GM21381 (cell line): ENCODE results near the gene RNF2.

Source experiments
- ATAC-seq: cut with Tn5 transposase; IDR thresholded peaks from one replicate; pipeline ENCODE4 v1.9.1; 2021; ENCODE audit warnings: mild to moderate bottlenecking, moderate library complexity; ENCODE audit not compliant: unreplicated experiment

The RNF2 gene

DNA sequence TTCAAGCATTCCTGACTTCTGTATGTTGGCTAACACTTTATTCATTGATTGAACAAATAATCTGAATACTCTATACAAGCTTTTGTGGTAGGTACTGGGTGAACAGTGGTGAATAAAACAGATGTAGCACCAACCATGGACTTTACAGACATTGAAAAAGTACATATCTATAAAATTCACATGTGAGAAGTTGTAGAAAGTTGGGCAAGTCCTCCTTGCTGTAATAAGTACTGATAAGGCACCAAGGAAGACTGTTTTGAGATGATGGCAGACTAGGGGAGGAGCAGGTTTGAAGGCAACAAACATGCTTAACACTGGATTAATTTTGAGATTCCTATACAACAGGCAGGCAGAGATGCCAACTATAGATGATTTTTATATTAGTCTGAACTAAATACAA, 42.4 kb downstream of the RNF2 start:
- ATAC-seq, result no peak

DNA sequence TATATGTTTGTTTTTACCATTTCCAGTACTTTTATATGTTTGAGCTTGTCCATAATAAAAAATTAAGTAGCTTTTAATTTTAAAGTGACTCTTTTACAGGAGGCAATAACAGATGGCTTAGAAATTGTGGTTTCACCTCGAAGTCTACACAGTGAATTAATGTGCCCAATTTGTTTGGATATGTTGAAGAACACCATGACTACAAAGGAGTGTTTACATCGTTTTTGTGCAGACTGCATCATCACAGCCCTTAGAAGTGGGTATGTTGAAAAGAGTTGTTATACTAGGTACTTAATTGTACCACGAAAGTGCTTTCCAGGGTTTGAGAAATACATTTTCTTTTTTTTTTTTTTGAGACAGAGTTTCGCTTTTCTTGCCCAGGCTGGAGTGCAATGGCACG, 46.1 kb downstream of the RNF2 start:
- ATAC-seq, result no peak

GRCh38 chr1:185094761-185095160, 49.4 kb downstream of the RNF2 start:
- no peak for ATAC-seq

- no peak for ATAC-seq
Observed at GRCh38 chr1:185096531-185096930, 51.2 kb downstream of the RNF2 start.

DNA sequence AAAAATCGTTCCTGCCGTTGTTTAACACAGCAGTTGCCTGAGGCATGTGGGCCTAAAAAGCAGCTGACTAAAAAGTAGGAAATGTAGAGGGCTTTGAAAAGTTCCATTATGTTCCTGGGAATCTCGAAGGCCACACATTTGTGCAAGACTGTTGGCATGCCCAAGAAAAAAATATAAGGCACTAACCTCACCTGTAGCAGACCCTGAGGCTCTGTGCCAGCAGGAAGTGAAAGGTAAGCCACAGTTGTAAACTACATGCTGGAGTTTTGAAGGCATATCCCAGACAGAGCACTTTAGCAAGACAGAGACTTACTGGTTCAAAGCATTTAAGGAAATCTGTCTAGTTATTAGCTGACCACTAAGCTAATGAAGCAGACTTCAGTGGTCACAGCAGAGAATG, 58.7 kb downstream of the RNF2 start:
- ATAC-seq, result no peak

GRCh38 chr1:185105121-185105520, 59.8 kb downstream of the RNF2 start:
- ATAC-seq, result no peak

DNA sequence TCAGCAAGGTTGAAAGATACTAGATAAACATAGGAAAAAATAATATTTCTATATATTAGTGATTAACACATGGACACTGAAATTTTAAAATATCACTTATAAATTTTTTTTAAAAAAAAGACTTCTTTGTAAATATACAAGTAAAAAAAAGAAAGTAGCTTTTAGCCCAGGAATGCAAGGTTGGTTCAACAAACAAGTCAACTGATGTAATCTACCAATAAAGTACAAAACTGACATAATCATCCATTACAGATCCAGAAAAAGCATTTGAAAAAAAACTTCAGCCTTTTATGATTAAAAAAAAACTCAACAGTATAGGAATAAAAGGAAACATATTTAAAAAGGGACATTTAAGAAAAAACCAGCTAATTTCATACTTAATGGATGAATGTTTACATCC, 63.0 kb downstream of the RNF2 start:
- ATAC-seq, result no peak

DNA sequence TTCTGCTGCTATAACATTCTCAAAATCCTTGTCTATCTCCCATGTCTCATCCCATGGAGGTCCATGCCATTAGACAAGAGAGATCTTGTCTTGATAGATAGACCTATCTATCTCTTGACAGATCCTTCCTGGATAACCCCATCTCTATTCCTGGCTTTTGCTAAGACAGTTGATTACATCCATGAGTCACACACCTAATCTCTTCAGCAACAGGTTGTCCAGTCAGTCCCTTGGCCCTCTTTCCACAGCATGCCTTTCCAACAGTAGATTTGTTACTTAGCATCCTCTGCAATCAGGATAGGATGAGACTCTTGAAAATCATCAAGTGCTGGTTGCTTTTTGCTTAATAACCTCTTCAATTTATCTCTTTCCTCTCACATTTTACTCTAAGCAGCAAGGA, 64.8 kb downstream of the RNF2 start:
- ATAC-seq, result no peak

GRCh38 chr1:185111873-185112272, 66.5 kb downstream of the RNF2 start:
- no peak for ATAC-seq

DNA sequence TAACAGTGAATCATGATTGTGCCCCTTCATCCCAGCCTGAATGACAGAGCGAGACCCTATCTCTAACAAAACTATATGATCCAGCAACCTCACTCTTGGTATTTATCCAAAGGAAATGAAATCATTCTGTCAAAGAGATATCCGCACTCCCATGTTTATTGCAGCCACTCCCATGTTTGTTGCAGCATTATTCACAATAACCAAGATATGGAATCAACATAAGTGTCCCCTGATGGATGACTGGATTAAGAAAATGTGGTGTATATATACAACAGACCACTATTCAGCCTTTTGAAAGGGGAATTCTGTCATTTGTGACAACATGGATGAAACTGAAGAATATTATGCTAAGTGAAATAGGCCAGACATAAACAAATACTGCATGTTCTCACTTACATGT, 67.0 kb downstream of the RNF2 start:
- ATAC-seq, result no peak

DNA sequence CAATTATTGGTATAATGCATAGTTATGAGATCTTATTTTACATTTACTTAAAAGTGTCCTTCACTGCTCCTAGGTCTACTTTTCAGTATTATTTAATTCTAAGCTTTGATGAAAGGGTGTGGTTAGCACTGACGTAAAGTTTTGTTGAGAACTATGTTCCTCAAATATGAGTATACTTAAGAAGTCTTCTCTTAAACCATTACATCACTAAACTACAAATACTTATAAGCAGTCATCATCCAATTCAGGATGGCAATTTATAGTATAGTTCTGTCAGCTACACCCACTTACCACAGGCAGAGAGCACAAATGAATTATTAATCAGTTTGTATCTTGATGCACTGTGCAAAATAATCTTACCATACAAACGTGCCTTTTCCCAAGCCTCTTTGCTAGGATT, 84.3 kb downstream of the RNF2 start:
- no peak for ATAC-seq

DNA sequence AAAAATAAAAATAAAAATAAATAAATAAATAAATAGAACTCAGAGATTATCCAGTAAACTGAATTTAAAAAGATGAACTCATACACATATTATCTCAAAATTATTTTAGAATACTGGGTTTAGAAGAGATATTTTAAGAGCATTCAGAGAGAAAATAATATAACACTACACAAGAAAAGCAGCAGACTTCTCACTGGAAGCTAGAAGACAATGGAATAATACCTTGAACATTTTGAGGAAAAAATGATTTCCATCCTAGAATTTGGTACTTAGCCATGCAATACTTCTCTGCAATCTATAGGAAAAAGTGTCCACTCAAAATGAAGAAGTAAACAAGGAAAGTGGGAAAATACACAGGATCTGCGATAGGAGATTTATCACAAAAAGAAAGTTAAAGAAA, 87.2 kb downstream of the RNF2 start:
- ATAC-seq, result no peak

DNA sequence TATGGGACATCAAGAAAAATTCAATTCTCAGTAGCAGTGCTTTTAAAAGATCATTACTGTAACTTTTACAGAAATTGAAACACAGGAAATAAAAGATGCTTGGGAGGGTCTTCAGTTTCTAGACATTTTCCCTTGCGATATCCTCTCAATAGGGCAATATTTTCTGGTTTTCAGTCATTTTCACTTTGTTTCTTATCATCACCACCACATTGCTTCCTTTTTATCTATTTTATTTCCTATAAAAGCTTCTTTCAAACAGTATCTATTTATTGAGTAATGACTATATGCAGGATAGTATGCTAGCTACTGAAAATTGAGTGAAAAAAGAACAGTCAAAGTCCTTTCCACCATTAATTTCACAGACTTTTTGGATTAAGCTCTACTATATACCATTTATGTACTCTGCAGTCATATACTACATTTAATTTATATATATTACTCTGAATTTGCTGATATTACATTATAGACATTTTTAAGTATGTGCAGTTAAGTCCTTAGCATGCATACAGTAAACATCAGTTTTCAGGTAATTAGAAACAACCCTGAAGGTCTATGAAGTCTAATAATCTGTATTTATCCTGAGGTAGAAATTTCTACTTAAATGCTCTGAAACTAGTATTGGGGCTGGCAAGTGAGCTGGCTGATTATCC, 92.7 kb downstream of the RNF2 start:
- no peak for ATAC-seq

DNA sequence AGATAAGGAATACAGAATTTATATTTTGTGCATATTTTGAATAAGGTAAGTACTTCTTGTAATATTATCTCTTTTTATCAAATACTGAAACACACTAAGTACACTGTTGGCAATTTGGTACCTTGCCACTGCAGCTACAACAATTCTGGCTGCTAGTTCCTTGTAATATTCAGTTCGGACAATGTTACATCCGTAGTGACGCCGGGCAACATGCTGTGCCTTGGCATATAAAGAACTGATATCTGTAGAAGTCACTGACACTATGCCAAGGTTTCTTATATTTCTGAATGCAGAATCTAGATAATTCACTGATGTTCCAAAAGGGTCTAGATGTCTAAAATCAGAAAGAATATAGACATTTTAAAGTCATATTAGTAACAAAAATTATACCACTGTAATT, 93.9 kb downstream of the RNF2 start:
- ATAC-seq, result no peak

GRCh38 chr1:185144233-185144632, 98.9 kb downstream of the RNF2 start:
- no peak for ATAC-seq

DNA sequence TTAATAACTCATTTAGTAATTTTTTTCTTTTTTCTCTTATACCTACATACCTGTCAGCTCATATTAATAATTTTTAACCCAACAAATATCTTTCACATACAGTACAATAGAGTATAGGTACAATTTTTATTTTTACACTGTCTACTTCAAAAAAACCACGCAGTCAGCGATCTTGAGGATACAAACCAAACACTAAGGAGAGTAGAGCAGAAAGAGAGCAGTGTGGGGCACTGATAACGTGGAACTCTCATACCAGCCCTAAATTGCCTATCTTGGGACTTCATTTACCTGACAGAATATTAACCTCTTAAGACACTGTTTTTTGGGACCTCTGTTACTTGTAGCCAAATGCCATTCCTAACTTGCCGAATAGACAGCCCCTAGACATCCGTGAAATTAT, 105.9 kb downstream of the RNF2 start:
- ATAC-seq, result no peak
